ENCODE data around the gene GRM4.
A peak's percentile ranks its signal among the peaks of the same experiment; 100 is the strongest.

Gene GRM4

DNA sequence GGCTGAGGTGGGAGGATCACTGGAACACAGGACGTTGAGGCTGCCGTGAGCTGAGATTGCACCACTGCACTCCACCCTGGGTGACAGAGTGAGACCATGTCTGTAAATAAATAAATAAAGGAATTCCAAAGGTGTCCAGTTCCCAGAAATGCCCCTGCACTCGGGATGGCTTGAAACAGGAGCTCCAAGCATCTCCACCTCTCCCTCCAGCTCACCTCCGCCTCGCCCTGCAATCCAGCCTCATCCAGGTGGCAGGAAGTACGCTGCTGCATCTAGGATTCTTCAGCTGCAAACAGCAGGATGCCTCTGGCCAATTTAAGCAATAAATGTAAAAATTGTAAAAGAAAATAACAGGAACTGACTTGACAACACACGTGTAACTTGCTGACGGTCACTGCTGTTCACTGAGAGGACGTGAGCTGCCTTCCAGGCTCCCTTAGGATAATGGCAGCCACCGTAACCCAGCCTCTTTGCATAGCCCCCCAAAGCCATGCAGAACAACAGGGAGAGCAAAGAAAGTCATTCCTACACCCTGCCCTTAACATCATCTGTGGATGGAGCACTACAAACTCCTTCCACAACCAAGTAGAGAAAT is 11.4 kb upstream of the GRM4 start:
- DNase-seq (ENCODE audit: low read depth), result no peak

- DNase-seq (ENCODE audit: low read depth), result no peak
These were observed 9.8 kb upstream of the GRM4 start for GRCh38 chr6:34155471-34156300.

DNA sequence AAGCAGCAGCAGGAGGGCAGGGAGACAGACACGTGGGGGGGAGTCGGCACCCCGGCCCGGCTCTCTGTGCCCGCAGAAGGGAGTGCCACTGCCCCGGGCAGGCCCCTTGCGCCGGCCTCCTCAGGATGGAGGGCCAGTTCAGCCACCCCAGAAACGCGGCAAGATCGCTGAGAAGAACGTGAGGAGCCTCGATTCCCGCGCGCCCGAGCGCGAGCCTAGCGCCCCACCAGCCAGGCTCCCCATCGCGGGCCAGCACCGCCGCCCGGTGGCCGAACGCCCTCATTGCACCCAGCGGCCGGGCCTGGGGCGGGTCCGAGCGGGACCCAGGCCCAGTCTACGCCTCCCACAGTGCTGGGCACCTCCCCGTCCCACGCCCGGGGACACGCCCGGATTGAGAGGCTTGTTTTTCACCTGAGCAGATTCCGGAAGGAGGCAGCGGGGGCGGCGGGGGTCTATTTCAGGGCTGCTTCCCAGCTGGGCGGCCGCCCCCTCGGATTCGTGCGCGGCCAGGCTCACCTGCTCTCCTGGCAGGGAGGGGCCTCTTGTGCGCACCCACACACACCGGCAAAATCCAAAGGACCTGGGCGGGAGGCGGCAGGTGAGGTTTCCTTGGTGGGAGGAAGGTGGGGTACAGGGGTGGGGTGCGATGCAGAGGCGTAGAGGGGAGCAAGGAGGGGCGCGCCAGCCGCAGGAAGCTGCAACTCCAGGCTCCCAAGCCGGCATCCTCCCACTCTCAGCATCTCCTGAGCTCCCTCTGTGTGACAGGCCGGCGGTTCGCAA is 9.0 kb upstream of the GRM4 start:
- DNase-seq (ENCODE audit: low read depth), result peak; percentile 11

GRCh38 chr6:34152806-34153520 is 7.1 kb upstream of the GRM4 start:
- DNase-seq (ENCODE audit: low read depth), result no peak

GRCh38 chr6:34152042-34152524 is 6.2 kb upstream of the GRM4 start:
- no peak for DNase-seq (ENCODE audit: low read depth)

DNA sequence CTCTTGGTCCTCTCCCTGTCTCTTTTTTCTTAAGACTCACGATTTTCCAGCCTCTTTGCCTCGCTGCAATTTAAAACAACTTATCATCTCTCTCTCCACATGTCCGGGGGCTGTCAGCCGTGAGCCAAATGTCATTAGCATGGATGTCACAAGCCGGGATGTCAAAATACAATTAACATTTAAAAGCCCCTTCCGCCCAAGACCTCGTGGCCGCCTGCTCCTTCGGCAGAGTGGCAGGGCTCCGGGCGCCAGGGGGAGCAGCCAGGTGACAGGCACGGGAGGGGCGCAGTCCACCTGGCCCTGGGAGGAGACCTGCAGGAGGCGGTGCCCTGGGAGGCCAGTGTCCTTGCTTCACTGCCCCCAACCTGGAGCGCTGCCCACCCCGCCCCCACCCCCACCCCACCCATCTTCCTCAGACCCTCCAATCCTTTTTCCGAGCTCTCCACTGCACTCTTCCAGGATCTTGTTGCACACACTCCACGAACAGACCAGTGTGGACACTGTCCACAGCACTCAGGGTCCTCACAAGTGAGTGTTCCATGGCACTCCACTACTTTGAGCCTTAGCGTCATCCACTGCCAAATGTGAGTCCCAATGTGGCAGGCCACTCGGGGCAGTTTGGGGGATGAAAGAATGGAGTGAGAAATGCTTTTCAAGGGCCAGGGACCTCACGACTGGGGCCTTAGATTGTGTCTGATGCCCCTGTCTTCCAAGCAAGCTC is 5.6 kb upstream of the GRM4 start:
- DNase-seq (ENCODE audit: low read depth), result no peak

- no peak for DNase-seq (ENCODE audit: low read depth)
These were observed 4.9 kb upstream of the GRM4 start for GRCh38 chr6:34150766-34151165.

DNA sequence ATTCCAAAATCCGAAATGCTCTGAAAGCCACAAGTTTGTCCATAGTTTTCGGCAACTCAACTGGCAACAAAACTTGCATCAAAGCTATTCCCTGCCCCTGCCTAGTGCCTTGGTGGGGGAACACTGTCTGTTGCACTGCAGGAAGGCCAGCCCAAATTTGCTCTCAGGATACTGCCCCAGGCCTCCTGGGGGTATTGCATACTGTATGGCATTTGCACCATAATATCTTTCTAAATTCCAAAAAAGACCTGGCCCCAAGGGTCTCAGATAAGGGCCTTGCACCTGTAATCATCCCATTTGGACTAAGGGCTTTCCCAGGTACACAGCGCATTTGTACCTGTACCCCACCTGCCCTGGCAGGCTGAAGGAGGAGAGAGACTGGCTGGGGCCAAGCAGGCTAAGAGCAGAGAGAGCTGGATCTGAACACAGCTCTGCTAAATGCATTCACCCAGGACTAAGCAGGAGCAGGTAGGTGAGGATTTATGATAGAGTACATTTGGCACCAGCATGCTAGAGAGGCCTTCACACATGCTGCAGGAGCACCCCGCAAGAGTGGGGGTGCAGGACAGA is 4.0 kb upstream of the GRM4 start:
- no peak for DNase-seq (ENCODE audit: low read depth)

- no peak for DNase-seq (ENCODE audit: low read depth)
These were observed 3.5 kb upstream of the GRM4 start for GRCh38 chr6:34149452-34149810.

DNA sequence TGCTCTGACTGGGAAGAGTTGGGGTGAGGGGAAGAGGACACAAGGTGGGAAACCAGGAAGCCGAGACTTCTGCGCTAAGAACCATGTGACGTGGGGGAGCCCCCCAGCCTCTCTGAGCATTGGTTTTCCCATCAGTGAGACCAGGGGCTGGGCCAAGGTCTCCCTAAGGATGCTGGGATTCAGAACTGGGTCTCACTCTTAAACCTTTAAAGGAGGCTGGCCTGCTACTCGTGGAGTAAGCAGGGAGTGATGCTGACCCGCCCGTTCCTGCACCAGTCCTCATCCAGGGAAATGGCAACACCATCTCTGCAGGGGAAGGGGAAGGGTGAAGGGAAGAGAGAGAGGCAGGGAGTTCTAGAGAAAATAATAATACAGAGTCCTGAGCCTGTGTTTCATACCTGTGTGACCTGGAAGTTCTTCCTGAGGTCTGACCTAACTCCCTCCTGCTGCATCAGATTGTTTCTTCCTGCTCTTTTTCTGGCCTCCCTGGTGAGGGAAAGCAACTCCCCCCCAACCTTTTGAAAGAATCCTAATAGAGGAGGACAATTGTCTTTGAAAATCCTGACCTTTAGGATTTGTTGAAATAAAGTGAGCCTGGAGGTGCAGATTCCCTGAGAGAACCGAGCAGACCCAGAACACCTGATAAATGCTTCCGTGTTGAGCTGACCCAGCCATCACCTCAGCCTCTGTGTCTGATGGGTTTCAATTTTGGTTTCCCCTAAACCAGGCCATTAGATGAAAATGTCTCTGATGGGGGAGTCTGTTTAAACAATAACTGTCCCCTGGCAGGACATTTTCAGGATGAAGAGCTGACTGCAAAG is 3.0 kb upstream of the GRM4 start:
- no peak for DNase-seq (ENCODE audit: low read depth)

DNA sequence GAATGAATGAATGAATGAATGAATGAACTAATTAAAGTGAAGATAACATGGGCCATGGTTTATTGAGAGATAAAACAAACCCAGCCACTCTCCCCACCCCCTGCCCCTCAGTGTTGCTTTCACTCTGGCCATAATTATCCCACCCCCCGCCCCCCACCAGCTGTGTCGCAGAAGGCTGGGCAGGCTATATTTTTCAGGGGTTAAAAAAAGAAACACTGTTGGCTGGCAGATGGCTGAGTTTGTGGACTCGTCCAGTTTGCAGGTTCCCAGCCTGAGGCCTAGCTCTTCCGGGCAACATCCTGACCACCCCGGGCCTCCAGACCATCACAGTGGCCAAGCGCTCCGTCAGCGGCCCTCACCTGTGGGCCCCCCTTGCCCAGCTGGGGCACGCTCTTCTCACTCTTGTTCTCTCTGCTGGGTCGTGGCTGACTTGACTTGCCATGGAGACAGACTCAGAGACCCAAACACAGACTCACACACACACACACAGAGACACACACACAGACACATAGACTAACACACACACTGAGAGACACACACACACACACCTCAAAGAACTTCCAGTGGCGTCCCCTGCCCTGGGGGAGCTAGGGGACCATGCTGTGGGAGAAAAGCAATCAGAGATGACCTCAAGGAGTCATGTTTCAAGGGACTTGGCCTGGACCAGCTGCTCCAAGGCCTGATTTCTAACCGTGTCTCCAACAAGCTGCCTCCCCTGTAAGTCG is 2.2 kb upstream of the GRM4 start:
- DNase-seq (ENCODE audit: low read depth), result no peak

DNA sequence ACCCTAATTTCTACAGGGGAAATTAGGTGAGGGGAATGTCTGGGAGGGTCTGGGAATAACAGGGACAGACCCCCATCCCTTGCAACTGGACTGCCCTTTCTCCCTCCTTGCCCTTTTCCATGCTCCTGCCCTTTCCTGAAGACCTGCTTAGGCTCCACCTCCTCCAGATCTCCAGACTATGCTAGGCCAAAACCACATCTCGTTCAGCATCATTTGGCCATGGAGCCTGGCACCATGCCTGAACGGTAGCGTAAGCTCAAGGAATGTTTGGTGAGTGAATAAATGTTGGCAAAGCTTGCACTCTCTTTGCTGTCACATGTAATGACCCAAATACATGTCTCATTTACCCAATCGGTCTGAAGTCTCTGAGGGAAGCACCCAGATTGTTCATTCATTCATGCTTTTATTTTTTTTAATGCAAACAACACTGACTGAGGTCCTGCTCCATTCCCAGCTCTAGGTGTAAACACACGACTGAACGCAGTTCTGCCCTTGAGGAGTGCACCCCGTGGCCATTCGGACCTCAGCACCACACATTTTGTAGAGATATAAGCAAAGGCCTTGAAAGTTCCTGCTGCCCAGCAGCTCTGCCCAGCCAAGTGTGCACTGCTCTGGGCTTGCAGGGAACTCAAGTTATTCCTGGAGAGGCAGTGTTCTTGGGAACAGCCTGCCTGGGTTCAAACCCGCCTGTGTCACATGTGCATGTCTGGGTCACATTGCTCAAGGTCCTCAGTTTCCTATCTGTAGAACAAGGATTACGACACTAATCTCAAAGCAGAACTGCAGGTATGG is 1.1 kb upstream of the GRM4 start:
- DNase-seq (ENCODE audit: low read depth), result peak; percentile 40

GRCh38 chr6:34145161-34146020 is 496 bp downstream of the GRM4 start:
- peak; percentile 42 for DNase-seq (ENCODE audit: low read depth)

DNA sequence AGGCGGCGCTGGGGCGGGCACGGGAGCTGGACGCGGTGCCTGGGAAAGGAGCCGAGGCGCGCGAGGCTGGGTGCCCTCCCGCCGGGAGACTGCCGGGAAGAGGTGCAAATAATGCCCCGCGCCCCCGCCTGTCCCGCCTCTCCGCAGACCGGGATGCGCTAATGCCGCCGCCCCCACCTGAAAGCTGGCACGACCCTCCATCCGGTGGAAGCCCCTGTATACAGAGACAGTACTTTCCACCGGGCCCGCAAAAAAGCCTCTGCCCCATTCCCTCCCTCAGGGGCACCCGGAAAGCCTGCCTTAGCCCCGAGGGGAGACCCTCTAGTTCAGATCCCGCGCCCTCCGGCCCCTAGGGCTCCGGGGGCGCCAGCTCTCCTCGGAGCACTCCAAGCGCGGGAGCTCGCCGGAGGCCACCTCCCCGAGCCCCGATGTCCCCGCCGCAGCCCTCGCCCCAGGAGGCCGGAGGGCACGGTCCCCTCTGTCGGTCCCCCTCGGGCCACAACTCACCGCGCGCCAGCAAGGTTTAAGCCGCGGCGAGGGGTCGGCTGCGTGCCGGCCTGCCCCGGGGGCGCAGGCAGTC is 1.2 kb downstream of the GRM4 start:
- DNase-seq (ENCODE audit: low read depth), result no peak

- DNase-seq (ENCODE audit: low read depth), result no peak
These were observed 1.9 kb downstream of the GRM4 start for GRCh38 chr6:34143884-34144580.

DNA sequence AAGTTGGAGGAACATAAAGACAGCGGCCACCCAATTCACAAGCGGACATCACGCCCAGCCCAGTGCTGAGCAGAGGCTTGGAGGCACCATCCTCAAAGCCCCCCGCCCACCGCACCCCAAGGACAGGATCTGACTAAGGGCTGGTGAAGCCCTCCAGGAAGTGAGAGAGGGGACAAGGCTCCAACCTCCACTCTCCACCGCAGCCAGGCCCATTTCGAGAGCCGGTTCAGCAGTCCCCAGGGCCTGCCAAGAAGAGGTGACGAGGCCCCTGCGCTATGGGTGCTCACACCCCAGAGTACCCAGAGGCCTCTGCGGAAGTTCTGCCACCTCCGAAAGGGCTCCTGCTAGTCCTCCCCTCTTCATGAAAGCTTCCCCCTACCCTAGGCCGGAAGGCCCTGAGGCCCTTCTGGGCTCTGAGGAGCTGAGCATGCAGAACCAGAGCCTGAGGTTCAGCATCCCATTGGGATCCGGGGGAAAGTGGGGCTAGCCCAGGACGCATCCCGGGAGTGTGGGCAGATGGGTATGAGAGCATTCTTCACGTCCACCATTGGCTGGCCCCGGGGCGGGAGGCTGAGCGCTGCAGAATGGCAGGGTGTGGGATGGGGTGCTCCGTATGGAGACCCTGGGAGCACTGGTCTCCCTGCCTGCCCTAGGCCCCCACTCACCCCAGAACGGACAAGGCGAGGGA is 2.5 kb downstream of the GRM4 start:
- no peak for DNase-seq (ENCODE audit: low read depth)
